Astrocyte (in vitro differentiated cells and primary cell): ENCODE data around the gene NCF4. TPM values are rescaled to one million over a fixed set of nuclear protein-coding genes. Genes with fewer than 3 reads are reported as not detected.

ENCODE experiments used
- DNase-seq: peaks from one replicate; pipeline ENCODE4 v3.0.0-alpha.2; 2010; ENCODE audit warnings: low read depth
- FAIRE-seq: peaks from 2 replicates; lab custom pipeline; 2011; peaks lifted over from hg19 to GRCh38; lab: Jason Lieb, UNC
- H2AFZ ChIP-seq: 2 replicates; pipeline ENCODE4 v1.6.0; 2012; ENCODE audit warnings: low read depth, low read length, inconsistent platforms
- H3K27ac ChIP-seq: 2 replicates; pipeline ENCODE4 v1.5.1; 2011; ENCODE audit warnings: low read depth, low read length, inconsistent platforms
- H3K27me3 ChIP-seq: 2 replicates; pipeline ENCODE4 v1.6.0; 2011; ENCODE audit warnings: low read length, inconsistent platforms; ENCODE audit not compliant: insufficient read depth
- H3K36me3 ChIP-seq: 2 replicates; pipeline ENCODE4 v1.5.1; 2011; ENCODE audit warnings: low read length, inconsistent platforms; ENCODE audit not compliant: insufficient read depth
- H3K4me1 ChIP-seq: 2 replicates; pipeline ENCODE4 v1.5.1; 2011; ENCODE audit warnings: low read length, inconsistent platforms; ENCODE audit not compliant: insufficient read depth
- H3K4me2 ChIP-seq: 2 replicates; pipeline ENCODE4 v1.6.0; 2012; ENCODE audit warnings: low read length, inconsistent platforms
- H3K4me3 ChIP-seq: 2 replicates; pipeline ENCODE4 v1.5.1; 2011; ENCODE audit warnings: low read depth, mild to moderate bottlenecking, low read length, inconsistent platforms; ENCODE audit not compliant: insufficient read depth
- H3K79me2 ChIP-seq: 2 replicates; pipeline ENCODE4 v1.6.0; 2012; ENCODE audit warnings: mild to moderate bottlenecking, low read length, inconsistent platforms; ENCODE audit not compliant: insufficient read depth
- H3K9ac ChIP-seq: 2 replicates; pipeline ENCODE4 v1.6.0; 2012; ENCODE audit warnings: mild to moderate bottlenecking, low read length, inconsistent platforms
- H3K9me3 ChIP-seq: 2 replicates; pipeline ENCODE4 v1.5.1; 2012; ENCODE audit warnings: low read depth, mild to moderate bottlenecking, low read length, inconsistent platforms; ENCODE audit not compliant: insufficient read depth
- H4K20me1 ChIP-seq: 2 replicates; pipeline ENCODE4 v1.6.0; 2012; ENCODE audit warnings: low read length, inconsistent platforms; ENCODE audit not compliant: insufficient read depth
- H3K27ac Mint-ChIP-seq: one replicate; pipeline ENCODE4 v1.8.0; 2021; ENCODE audit warnings: mild to moderate bottlenecking, mixed read lengths; ENCODE audit not compliant: unreplicated experiment
- H3K27me3 Mint-ChIP-seq: one replicate; pipeline ENCODE4 v1.8.0; 2021; ENCODE audit warnings: low read depth, mixed read lengths; ENCODE audit not compliant: unreplicated experiment
- H3K36me3 Mint-ChIP-seq: one replicate; pipeline ENCODE4 v1.8.0; 2021; ENCODE audit warnings: low read depth, mixed read lengths; ENCODE audit not compliant: unreplicated experiment
- H3K4me1 Mint-ChIP-seq: one replicate; pipeline ENCODE4 v1.8.0; 2021; ENCODE audit warnings: low read depth, mixed read lengths; ENCODE audit not compliant: unreplicated experiment
- H3K4me3 Mint-ChIP-seq: one replicate; pipeline ENCODE4 v1.8.0; 2021; ENCODE audit warnings: mild to moderate bottlenecking, moderate library complexity, mixed read lengths; ENCODE audit not compliant: unreplicated experiment
- H3K9me3 Mint-ChIP-seq: one replicate; pipeline ENCODE4 v1.8.0; 2021; ENCODE audit warnings: mild to moderate bottlenecking, mixed read lengths; ENCODE audit not compliant: unreplicated experiment
- CTCF ChIP-seq: IDR thresholded peaks from 2 replicates; pipeline ENCODE4 v1.5.1; 2011; ENCODE audit warnings: low read depth, mild to moderate bottlenecking, inconsistent platforms, low read length, moderate library complexity; ENCODE audit not compliant: insufficient read depth
- EZH2 ChIP-seq: IDR thresholded peaks from 2 replicates; pipeline ENCODE4 v1.6.1; 2012; ENCODE audit warnings: mild to moderate bottlenecking, low read length, inconsistent platforms; ENCODE audit not compliant: insufficient read depth
- total RNA-seq: library from RNA; stranded (reverse); gene quantifications from 2 replicates; pipeline ENCODE4 v1.2.1, GENCODE V29; 2021

Gene NCF4
- total RNA-seq, 1 donor from 2014 or later: not detected

GRCh38 chr22:36875741-36876140 is 14.9 kb downstream of the NCF4 start:
- no peak overlapping the region for H3K9ac ChIP-seq
- H3K4me3 Mint-ChIP-seq: no peak overlapping the region
- no peaks in the 10 kb centered on the region for H3K36me3 Mint-ChIP-seq
- no peaks in the 10 kb centered on the region for H3K79me2 ChIP-seq
- no peak for FAIRE-seq
- no peak overlapping the region for H2AFZ ChIP-seq
- no peak overlapping the region for H3K27ac ChIP-seq
- H3K4me3 ChIP-seq: no peak overlapping the region
- no peak overlapping the region for H3K4me2 ChIP-seq
- peaks cover 9% of the 10 kb centered on the region for H3K9me3 Mint-ChIP-seq
- H4K20me1 ChIP-seq: no peaks in the 10 kb centered on the region
- H3K4me1 Mint-ChIP-seq: peaks cover 4% of the 10 kb centered on the region
- H3K27ac Mint-ChIP-seq: no peak overlapping the region
- no peaks in the 10 kb centered on the region for H3K4me1 ChIP-seq
- DNase-seq: no peak
- no peaks in the 10 kb centered on the region for H3K36me3 ChIP-seq
- H3K9me3 ChIP-seq: no peaks in the 10 kb centered on the region
- H3K27me3 Mint-ChIP-seq: peaks cover 39% of the 10 kb centered on the region
- peaks cover 7% of the 10 kb centered on the region for H3K27me3 ChIP-seq
- TF ChIP-seq CTCF: no peak
- no peak for TF ChIP-seq EZH2

- H3K4me3 Mint-ChIP-seq: no peak overlapping the region
- peak; percentile 80 for DNase-seq
- no peaks in the 10 kb centered on the region for H3K9me3 ChIP-seq
- FAIRE-seq: no peak
- no peaks in the 10 kb centered on the region for H3K36me3 ChIP-seq
- H3K27ac Mint-ChIP-seq: no peak overlapping the region
- no peaks in the 10 kb centered on the region for H3K4me1 Mint-ChIP-seq
- H3K27me3 ChIP-seq: peaks cover 7% of the 10 kb centered on the region
- H4K20me1 ChIP-seq: no peaks in the 10 kb centered on the region
- H3K79me2 ChIP-seq: no peaks in the 10 kb centered on the region
- no peak overlapping the region for H3K4me3 ChIP-seq
- H3K4me2 ChIP-seq: no peak overlapping the region
- no peak overlapping the region for H2AFZ ChIP-seq
- peaks cover 36% of the 10 kb centered on the region for H3K27me3 Mint-ChIP-seq
- H3K4me1 ChIP-seq: no peaks in the 10 kb centered on the region
- H3K9ac ChIP-seq: no peak overlapping the region
- no peak overlapping the region for H3K27ac ChIP-seq
- H3K36me3 Mint-ChIP-seq: no peaks in the 10 kb centered on the region
- no peak for TF ChIP-seq EZH2
- no peak for TF ChIP-seq CTCF
- peaks cover 26% of the 10 kb centered on the region for H3K9me3 Mint-ChIP-seq
Measured at GRCh38 chr22:36879775-36880174, 19.0 kb downstream of the NCF4 start.

GRCh38 chr22:36881504-36882245 is 20.9 kb downstream of the NCF4 start:
- Histone ChIP-seq H3K27ac (no peak overlapping the region), H3K9me3 (no peaks in the 10 kb centered on the region), H3K4me2 (no peak overlapping the region), H3K36me3 (no peaks in the 10 kb centered on the region), H3K9ac (no peak overlapping the region), H3K4me1 (no peaks in the 10 kb centered on the region), H4K20me1 (no peaks in the 10 kb centered on the region), H3K4me3 (no peak overlapping the region), H2AFZ (no peak overlapping the region), H3K79me2 (no peaks in the 10 kb centered on the region), H3K27me3 (peaks cover 9% of the 10 kb centered on the region)
- FAIRE-seq: no peak
- DNase-seq: no peak
- no peaks in the 10 kb centered on the region for H3K36me3 Mint-ChIP-seq
- H3K27me3 Mint-ChIP-seq: peaks cover 22% of the 10 kb centered on the region
- H3K27ac Mint-ChIP-seq: no peak overlapping the region
- H3K9me3 Mint-ChIP-seq: peaks cover 30% of the 10 kb centered on the region
- H3K4me3 Mint-ChIP-seq: no peak overlapping the region
- no peak for TF ChIP-seq CTCF
- TF ChIP-seq EZH2: no peak
- H3K4me1 Mint-ChIP-seq: no peaks in the 10 kb centered on the region
